ENCODE results near the gene ENKD1. TPM values are rescaled to one million over a fixed set of nuclear protein-coding genes. Genes with fewer than 3 reads are reported as not detected.

The ENKD1 gene
- polyA plus RNA-seq, 2 of the 4 experiments (the other 2 are of a cell fraction), result 4.0 to 12.2 TPM

- no peak overlapping the region for H3K27ac ChIP-seq
- WGBS (ENCODE audit: missing lambda C conversion rate), result 57% methylated on average over 8 of the region's 8 CpGs
- POLR2A ChIA-PET, result no interaction called here
- ATAC-seq (no peak), FAIRE-seq (no peak), DNase-seq (ENCODE audit: low read depth in 1 of 2, low spot score in 1 of 2) (no peak)
- H3K4me2 ChIP-seq, result no peak overlapping the region
- no peak overlapping the region for H3K4me3 ChIP-seq
- H3K4me1 ChIP-seq, result peaks cover 11% of the 10 kb centered on the region; the same call in 2 of the 3 replicates
- CTCF ChIA-PET, result interaction anchor here (1.2 to 17.9 kb wide), 5 partner anchors 79 to 127 kb away, joined by 3 to 205 read pairs (median 9); partner anchors contain the start of gene CTCF
- no peaks in the 10 kb centered on the region for H3K9me3 ChIP-seq
- TF ChIP-seq CTCF (IDR thresholded peaks at IDR 0.05), result no peak
- no peak for TF ChIP-seq ZFP36 (IDR thresholded peaks at IDR 0.05; ENCODE audit: borderline replicate concordance, partially characterized antibody)
- no peak for TF ChIP-seq CBX2 (IDR thresholded peaks at IDR 0.05; ENCODE audit: borderline replicate concordance, low read depth)
- TF ChIP-seq EHMT2 (IDR thresholded peaks at IDR 0.05; ENCODE audit: low read depth), result no peak
- TF ChIP-seq RARB (CRISPR knock-in tag; IDR thresholded peaks at IDR 0.05), result no peak
- TF ChIP-seq GATA3 (IDR thresholded peaks at IDR 0.05; ENCODE audit: borderline replicate concordance), result no peak
- TF ChIP-seq RNF2 (IDR thresholded peaks at IDR 0.05; ENCODE audit: borderline replicate concordance, low read depth), result no peak
- TF ChIP-seq NPAS2 (CRISPR knock-in tag; IDR thresholded peaks at IDR 0.05; ENCODE audit: borderline replicate concordance), result no peak
- TF ChIP-seq PHF8 (IDR thresholded peaks at IDR 0.05; ENCODE audit: borderline replicate concordance, low read depth), result no peak
- no peak for TF ChIP-seq ZC3H11A (IDR thresholded peaks at IDR 0.05)
- TF ChIP-seq RAD21 (conservative IDR thresholded peaks at IDR 0.05 in 1 of 2, IDR thresholded peaks at IDR 0.05 in 1 of 2), result no peak
- no peak for TF ChIP-seq ZNF302 (CRISPR knock-in tag; IDR thresholded peaks at IDR 0.05)
- no peak for TF ChIP-seq FOXS1 (CRISPR knock-in tag; IDR thresholded peaks at IDR 0.05)
- no peak for TF ChIP-seq KDM1A (IDR thresholded peaks at IDR 0.05; ENCODE audit: low read depth)
- no peak for TF ChIP-seq NFE2L2 (conservative IDR thresholded peaks at IDR 0.05; ENCODE audit: low read length)
Observed at GRCh38 chr16:67650023-67650422, 16.5 kb downstream of the ENKD1 start.

- FAIRE-seq (no peak), DNase-seq (ENCODE audit: low read depth in 1 of 2, low spot score in 1 of 2) (no peak), ATAC-seq (no peak)
- TF ChIP-seq PBX3 (IDR thresholded peaks at IDR 0.05) (no peak), RARB (CRISPR knock-in tag; IDR thresholded peaks at IDR 0.05) (no peak), EHMT2 (IDR thresholded peaks at IDR 0.05; ENCODE audit: low read depth) (no peak), HDAC2 (IDR thresholded peaks at IDR 0.05) (no peak)
- no peak overlapping the region for H3K27ac ChIP-seq
- H3K4me1 ChIP-seq, result peaks cover 12% of the 10 kb centered on the region; the same call in 2 of the 3 replicates
- no peak overlapping the region for H3K4me2 ChIP-seq
- no peaks in the 10 kb centered on the region for H3K9me3 ChIP-seq
- WGBS (ENCODE audit: missing lambda C conversion rate), result 73% methylated on average over 24 of the region's 34 CpGs
- CTCF ChIA-PET, result interaction anchor here (3.2 to 17.9 kb wide), 3 partner anchors 87 to 127 kb away, joined by 9 to 205 read pairs (median 188); partner anchors contain the start of gene CTCF
- POLR2A ChIA-PET, result no interaction called here
- H3K4me3 ChIP-seq, result no peak overlapping the region
Observed at GRCh38 chr16:67649494-67649931, 17.0 kb downstream of the ENKD1 start.

- ATAC-seq (no peak), DNase-seq (ENCODE audit: low read depth in 1 of 2, low spot score in 1 of 2) (no peak), FAIRE-seq (no peak)
- H3K4me1 ChIP-seq, result peaks cover 12% of the 10 kb centered on the region; the same call in 2 of the 3 replicates
- H3K9me3 ChIP-seq, result no peaks in the 10 kb centered on the region
- H3K4me2 ChIP-seq, result no peak overlapping the region
- 79% methylated on average over 30 of the region's 35 CpGs for WGBS (ENCODE audit: missing lambda C conversion rate)
- no peak overlapping the region for H3K27ac ChIP-seq
- no peak for TF ChIP-seq ZNF302 (CRISPR knock-in tag; IDR thresholded peaks at IDR 0.05)
- no peak overlapping the region for H3K4me3 ChIP-seq
- CTCF ChIA-PET, result interaction anchor here (1.4 to 17.9 kb wide), 5 partner anchors 16 to 167 kb away, joined by 3 to 205 read pairs (median 10); partner anchors contain the start of gene CTCF
- POLR2A ChIA-PET, result no interaction called here
Observed at GRCh38 chr16:67648764-67649407, 17.7 kb downstream of the ENKD1 start.
